Cortex of kidney (tissue), 1 donor: ENCODE data around the gene THUMPD2.

Experiments
- DNase-seq: peaks from one replicate; lab custom pipeline; 2025; lab: John Stamatoyannopoulos, UW

THUMPD2 gene

GRCh38 chr2:39717067-39717466 is 62.0 kb downstream of the THUMPD2 start:
- DNase-seq, result no peak

GRCh38 chr2:39715822-39716221 is 63.2 kb downstream of the THUMPD2 start:
- no peak for DNase-seq

- DNase-seq, result no peak
Observed at GRCh38 chr2:39715095-39715494, 64.0 kb downstream of the THUMPD2 start.

- DNase-seq, result no peak
Observed at GRCh38 chr2:39712953-39713352, 66.1 kb downstream of the THUMPD2 start.

- no peak for DNase-seq
Observed at GRCh38 chr2:39710807-39711206, 68.3 kb downstream of the THUMPD2 start.

- no peak for DNase-seq
Observed at GRCh38 chr2:39708003-39708402, 71.1 kb downstream of the THUMPD2 start.

- no peak for DNase-seq
Observed at GRCh38 chr2:39706945-39707344, 72.1 kb downstream of the THUMPD2 start.

GRCh38 chr2:39706312-39706711 is 72.7 kb downstream of the THUMPD2 start:
- DNase-seq, result no peak

GRCh38 chr2:39705638-39706037 is 73.4 kb downstream of the THUMPD2 start:
- DNase-seq, result no peak

- no peak for DNase-seq
Observed at GRCh38 chr2:39704540-39704939, 74.5 kb downstream of the THUMPD2 start.

- no peak for DNase-seq
Observed at GRCh38 chr2:39703181-39703872, 75.7 kb downstream of the THUMPD2 start.

GRCh38 chr2:39701137-39701536 is 77.9 kb downstream of the THUMPD2 start:
- no peak for DNase-seq

- no peak for DNase-seq
Observed at GRCh38 chr2:39697454-39697853, 81.6 kb downstream of the THUMPD2 start.

GRCh38 chr2:39696838-39697237 is 82.2 kb downstream of the THUMPD2 start:
- no peak for DNase-seq

- no peak for DNase-seq
Observed at GRCh38 chr2:39696101-39696553, 82.9 kb downstream of the THUMPD2 start.

- DNase-seq, result no peak
Observed at GRCh38 chr2:39693245-39693644, 85.8 kb downstream of the THUMPD2 start.

- no peak for DNase-seq
Observed at GRCh38 chr2:39689876-39690275, 89.2 kb downstream of the THUMPD2 start.

GRCh38 chr2:39689272-39689841 is 89.7 kb downstream of the THUMPD2 start:
- no peak for DNase-seq

GRCh38 chr2:39688181-39688580 is 90.9 kb downstream of the THUMPD2 start:
- DNase-seq, result no peak

- no peak for DNase-seq
Observed at GRCh38 chr2:39686456-39686855, 92.6 kb downstream of the THUMPD2 start.
